Measurements from ENCODE around the gene OR10R2.

Gene OR10R2

GRCh38 chr1:158521666-158522058, 49.6 kb downstream of the OR10R2 start:
- FAIRE-seq (no peak), DNase-seq (ENCODE audit: insufficient read length, low spot score) (no peak)

- FAIRE-seq (peak; percentile 72), DNase-seq (ENCODE audit: insufficient read length, low spot score) (peak; percentile 4)
These were observed 55.3 kb downstream of the OR10R2 start for GRCh38 chr1:158527190-158527815.

Measured in GM19239 (cell line).